ENCODE data around the gene OR2A14. TPM values are rescaled to one million over a fixed set of nuclear protein-coding genes. Genes with fewer than 3 reads are reported as not detected.
"Not testable (repeated sequence)": the region's sequence is repeated elsewhere in the genome, so short reads cannot be mapped to it uniquely, and the experiment has no call there.

Gene OR2A14
- total RNA-seq, result not detected in 2 replicates

GRCh38 chr7:144122876-144123275 lies at the start of gene OR2A14:
TSS of gene OR2A14 (plus strand) at chr7:144123176. CDS start at chr7:144129113, 5,937 bp downstream.
- DNase-seq (ENCODE audit: low read depth), result no peak

- no peak for DNase-seq (ENCODE audit: low read depth)
These were observed 48.6 kb upstream of the OR2A14 start for GRCh38 chr7:144074374-144074773.

- no peak for DNase-seq (ENCODE audit: low read depth)
These were observed 37.0 kb upstream of the OR2A14 start, which contains the start of gene OR2A12 for GRCh38 chr7:144085978-144086377. TSS of gene OR2A12 (plus strand) at chr7:144086278. CDS start at chr7:144095108, 8,830 bp downstream.

GRCh38 chr7:144086730-144087129 lies 36.2 kb upstream of the OR2A14 start:
- DNase-seq (ENCODE audit: low read depth), result no peak

GRCh38 chr7:144087230-144087629 lies 35.7 kb upstream of the OR2A14 start:
- no peak for DNase-seq (ENCODE audit: low read depth)

- no peak for DNase-seq (ENCODE audit: low read depth)
These were observed 32.3 kb upstream of the OR2A14 start for GRCh38 chr7:144090667-144091066.

- no peak for DNase-seq (ENCODE audit: low read depth)
These were observed 24.2 kb upstream of the OR2A14 start for GRCh38 chr7:144098776-144099175.

- no peak for DNase-seq (ENCODE audit: low read depth)
These were observed 22.4 kb upstream of the OR2A14 start for GRCh38 chr7:144100607-144101006.

- DNase-seq (ENCODE audit: low read depth), result no peak
These were observed 20.9 kb upstream of the OR2A14 start for GRCh38 chr7:144102041-144102440.

- no peak for DNase-seq (ENCODE audit: low read depth)
These were observed 17.8 kb upstream of the OR2A14 start for GRCh38 chr7:144105211-144105610.

GRCh38 chr7:144109283-144109682 lies 13.7 kb upstream of the OR2A14 start, which contains the start of gene OR2A2:
TSS of gene OR2A2 (plus strand) at chr7:144109583. CDS start at chr7:144109583, 0 bp downstream.
- DNase-seq (ENCODE audit: low read depth), result no peak

- no peak for DNase-seq (ENCODE audit: low read depth)
These were observed 12.7 kb upstream of the OR2A14 start for GRCh38 chr7:144110272-144110671.

- no peak for DNase-seq (ENCODE audit: low read depth)
These were observed 9.3 kb upstream of the OR2A14 start for GRCh38 chr7:144113651-144114050.

- no peak for DNase-seq (ENCODE audit: low read depth)
These were observed 4.6 kb upstream of the OR2A14 start for GRCh38 chr7:144118341-144118740.

- peak; percentile 64 for DNase-seq (ENCODE audit: low read depth)
These were observed 4.8 kb downstream of the OR2A14 start for GRCh38 chr7:144127714-144128334.

GRCh38 chr7:144129601-144130000 lies 6.6 kb downstream of the OR2A14 start:
- not testable (repeated sequence) for DNase-seq (ENCODE audit: low read depth)

- peak; percentile 19 for DNase-seq (ENCODE audit: low read depth)
These were observed 7.8 kb downstream of the OR2A14 start for GRCh38 chr7:144130730-144131129.

GRCh38 chr7:144132262-144132661 lies 9.3 kb downstream of the OR2A14 start:
- no peak for DNase-seq (ENCODE audit: low read depth)

- DNase-seq (ENCODE audit: low read depth), result no peak
These were observed 10.3 kb downstream of the OR2A14 start for GRCh38 chr7:144133307-144133706.

- DNase-seq (ENCODE audit: low read depth), result no peak
These were observed 11.1 kb downstream of the OR2A14 start for GRCh38 chr7:144134116-144134515.

- no peak for DNase-seq (ENCODE audit: low read depth)
These were observed 14.5 kb downstream of the OR2A14 start for GRCh38 chr7:144137501-144137900.

- no peak for DNase-seq (ENCODE audit: low read depth)
These were observed 19.2 kb downstream of the OR2A14 start for GRCh38 chr7:144142187-144142586.

GRCh38 chr7:144144426-144144825 lies 21.4 kb downstream of the OR2A14 start:
- DNase-seq (ENCODE audit: low read depth), result no peak
